KG1 (cell line): Measurements from ENCODE around the gene ST6GALNAC5.

Source experiments
- DNase-seq: peaks from one replicate; lab custom pipeline; 2025; lab: John Stamatoyannopoulos, UW

The ST6GALNAC5 gene

DNA sequence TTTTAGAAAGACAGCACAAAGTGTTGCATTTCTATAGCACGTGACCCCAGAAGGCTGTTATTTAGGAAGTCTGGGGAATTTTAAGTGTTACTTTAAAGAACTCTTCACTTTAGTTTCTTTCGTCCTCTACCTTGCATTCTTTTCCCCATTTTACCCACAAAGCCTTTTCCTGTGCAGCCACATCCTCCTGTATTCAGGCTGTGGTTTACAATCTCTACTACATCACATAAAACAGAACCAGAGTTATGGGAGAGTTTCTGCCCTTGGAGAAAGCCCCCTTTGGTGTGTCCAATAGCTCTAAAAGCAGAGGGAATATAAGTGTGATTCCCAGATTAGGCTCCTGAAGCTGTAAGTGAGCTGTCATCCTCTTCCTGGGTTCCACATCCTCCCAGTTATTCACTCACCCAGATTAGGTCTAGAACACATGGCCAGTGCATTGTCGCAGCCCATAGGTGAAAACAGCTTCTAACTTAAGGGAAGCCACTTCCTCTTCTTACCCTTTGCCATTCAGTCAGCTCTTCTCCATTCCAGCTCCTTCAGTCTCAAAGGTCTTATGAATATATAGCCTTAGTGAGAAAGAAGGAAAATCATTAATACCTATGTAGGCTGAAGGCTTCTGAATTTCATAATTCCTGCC, 180.8 kb downstream of the ST6GALNAC5 start:
- peak; percentile 14 for DNase-seq

DNA sequence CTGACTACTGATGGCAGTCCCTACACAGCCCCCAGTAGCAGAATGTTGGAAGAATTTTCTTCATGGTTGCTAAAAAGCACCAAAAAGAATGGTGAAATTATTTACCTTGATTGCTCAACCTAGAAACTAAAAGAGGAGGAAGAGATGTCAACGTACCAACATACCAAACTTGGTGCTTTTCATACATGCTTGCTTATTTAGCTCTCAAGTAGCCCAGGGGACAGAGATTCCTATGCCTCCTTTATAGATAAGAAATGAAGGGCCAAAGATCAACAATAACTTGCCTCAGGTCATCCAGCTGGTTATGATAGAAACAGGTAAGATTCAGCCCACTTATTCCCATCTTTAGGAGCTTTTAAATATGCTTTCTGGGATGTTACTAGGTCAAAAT, 181.3 kb downstream of the ST6GALNAC5 start:
- DNase-seq, result no peak

DNA sequence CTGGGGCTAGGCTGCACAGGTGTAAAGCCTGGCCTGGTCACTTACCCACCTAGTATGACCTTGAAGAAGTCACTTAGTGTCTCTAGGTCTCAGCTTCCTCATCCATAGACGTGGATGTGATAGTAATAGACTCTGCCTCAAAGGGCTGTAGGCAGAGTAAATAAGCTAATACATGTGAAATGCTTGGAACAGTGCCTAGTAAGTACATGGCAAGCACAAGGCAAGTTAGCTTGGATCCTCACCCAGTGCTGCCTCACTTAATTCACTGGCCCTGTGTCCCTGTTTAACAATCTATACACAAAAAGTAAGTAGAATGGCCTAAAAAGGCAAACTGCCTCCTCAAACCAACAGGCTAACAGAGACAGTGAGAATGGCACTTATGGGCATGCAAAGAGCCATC, 184.1 kb downstream of the ST6GALNAC5 start:
- DNase-seq, result no peak

DNA sequence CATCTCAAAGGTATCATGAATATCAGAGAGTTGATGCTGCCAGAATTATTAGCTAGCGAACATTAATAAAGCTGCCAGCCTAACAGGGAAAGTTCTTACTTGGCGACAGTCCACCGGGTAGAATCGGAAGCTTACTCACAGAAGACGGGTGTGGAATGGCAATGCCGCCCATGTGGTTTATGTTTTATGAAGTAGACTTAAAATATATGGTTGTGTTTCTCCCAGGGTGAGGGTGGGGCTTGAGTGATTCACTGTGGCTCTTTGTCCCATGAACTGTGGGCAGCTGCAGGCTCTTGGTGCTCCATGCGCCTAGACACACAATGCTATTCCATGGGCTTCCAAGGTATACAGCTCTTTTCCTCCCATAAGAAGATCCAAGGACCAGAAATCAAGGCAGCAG, 189.2 kb downstream of the ST6GALNAC5 start:
- no peak for DNase-seq

DNA sequence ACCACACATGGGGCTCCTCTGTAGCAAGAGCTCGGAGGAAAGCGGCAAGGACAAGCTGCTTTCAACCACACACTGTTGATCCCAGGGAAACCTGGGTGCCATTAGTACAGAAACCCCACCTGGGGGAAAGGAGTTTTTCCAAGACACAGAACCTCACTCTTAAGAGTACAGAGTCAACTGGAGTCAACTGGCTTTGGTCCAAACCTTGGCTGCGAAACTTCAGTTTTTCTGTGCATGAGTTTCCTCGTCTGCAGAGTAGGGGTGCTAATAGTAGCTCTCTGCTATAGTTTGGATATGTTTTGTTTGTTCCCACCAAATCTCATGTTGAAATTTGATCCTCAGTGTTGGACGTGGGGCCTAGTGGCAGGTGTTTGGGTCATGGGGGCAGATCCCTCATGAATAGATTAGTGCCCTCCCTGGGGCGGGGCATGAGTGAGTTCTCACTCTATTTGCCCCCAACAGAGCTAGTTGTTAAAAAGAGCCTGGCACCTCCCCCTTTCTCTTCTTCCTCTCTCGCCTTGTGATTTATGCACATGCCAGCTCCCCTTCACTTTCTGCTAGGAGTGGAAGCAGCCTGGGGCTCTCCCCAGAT, 190.8 kb downstream of the ST6GALNAC5 start:
- no peak for DNase-seq

DNA sequence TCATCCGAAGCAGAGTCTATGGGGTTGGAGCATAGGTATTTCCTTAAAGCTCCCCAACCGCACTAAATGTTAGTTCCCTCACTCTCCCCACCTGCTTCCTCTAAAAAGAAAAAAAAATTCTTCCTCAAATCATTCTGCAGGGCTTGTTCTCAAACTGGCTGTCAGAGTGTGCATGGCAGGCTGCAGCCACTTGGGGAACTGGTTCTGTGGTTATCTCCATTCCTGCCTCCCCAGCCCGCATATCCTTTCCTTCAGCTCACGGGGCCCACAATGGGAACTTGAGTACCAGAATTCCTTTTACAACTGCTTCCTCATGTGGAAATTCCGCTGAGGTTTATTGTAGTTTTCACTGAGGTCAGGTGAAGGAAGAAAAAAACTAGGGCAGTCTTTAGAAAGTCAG, 192.7 kb downstream of the ST6GALNAC5 start:
- no peak for DNase-seq

DNA sequence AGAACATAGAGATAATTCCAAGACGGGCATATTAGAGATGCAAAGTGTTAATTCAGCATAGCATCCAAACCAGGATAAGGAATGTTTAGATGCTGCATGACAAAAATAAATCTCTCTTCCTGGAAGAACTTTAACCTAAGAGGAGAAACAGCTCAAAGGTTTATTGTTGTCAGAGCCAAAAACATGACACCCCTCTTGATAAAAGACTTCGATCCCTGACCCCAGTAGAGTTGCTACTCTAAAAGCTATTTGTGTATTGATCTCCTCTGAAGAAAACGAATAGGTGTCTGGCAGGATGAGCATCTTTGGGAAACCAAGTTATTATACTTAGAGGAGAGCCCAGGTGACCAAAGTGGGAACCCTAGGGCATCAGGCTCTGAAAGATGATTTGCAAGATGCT, 193.9 kb downstream of the ST6GALNAC5 start:
- DNase-seq, result no peak

DNA sequence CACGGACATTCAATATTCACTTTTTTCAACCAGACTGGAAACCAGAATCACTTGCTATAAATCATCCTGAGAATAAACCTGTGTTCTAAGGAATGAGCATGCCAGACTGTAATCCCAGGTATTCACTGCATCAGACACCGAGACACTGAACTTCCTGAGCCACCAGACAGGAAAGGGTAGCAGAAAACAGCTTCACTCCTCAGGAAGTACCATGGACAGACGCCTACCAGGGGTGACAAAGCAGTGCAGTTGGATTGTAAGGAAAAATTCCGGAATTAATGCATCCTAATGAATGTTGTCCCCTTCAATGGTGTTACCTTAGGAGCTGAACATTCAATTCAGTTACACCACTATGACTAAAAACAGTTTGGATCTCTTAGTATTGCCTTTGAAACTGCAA, 195.8 kb downstream of the ST6GALNAC5 start:
- no peak for DNase-seq

DNA sequence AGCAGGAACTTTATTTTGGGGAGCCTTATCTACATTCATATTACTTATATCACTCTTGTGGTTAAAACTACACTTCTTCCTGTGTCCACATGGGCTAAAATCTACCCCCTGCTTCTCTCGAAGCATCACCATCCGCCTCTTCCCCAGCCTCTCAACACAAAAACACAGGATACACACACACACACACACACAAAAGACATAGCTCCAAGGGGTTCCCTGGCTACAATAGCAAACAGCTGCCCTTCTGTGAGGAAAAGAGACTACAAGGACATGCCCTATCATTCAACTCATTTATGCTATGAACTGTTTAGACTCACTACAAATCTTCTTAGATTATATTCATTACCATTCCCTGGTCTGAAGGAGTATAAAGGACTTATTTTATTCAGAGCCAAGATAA, 197.0 kb downstream of the ST6GALNAC5 start:
- no peak for DNase-seq

DNA sequence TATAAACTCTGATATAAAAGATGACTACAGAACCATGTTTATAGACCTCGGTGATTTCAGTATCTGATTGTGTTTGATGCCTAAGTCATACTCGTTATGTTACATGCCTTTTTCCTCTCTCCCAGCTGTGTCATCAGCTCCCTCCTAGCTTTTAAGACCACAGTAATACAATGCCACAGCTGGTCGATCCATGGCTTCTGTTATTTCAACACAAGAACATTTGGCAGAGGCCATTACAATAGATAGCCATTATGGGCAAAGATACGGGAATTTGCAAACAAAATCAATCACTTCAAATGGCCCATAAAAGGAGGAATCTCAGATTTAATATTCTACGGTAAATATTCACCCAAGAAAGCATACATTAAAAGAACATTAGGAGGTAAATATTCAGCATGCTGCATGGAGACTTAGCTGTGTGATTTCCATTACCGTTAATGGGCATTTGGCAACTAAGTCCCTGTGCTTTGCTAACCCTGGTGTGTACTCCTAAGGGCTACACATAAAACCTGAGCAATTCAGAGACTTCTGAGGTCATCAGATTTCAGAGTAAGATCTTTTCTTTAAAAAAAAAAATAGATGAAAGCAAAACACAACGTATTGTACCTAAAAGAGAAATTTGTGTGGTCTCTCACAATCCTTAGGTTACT, 198.5 kb downstream of the ST6GALNAC5 start:
- DNase-seq, result no peak

DNA sequence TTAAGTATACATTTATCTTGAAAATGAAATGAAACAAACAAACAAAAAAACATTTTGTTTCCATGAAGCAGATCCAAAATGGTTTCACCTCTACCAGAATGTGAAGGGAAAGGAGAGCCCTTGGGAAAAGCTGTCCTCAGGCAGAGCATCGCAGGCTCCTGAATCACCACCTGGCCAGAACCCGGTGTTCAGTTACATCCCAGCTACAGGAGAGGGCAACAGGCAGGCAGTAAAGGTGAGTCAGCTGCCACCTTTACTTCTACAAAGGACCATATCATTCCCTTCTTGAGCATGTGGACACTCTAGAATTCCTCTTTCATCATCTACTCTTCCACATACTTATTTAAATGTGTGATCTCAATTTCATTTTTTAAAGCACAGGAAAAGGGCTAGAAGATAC, 200.7 kb downstream of the ST6GALNAC5 start:
- no peak for DNase-seq

DNA sequence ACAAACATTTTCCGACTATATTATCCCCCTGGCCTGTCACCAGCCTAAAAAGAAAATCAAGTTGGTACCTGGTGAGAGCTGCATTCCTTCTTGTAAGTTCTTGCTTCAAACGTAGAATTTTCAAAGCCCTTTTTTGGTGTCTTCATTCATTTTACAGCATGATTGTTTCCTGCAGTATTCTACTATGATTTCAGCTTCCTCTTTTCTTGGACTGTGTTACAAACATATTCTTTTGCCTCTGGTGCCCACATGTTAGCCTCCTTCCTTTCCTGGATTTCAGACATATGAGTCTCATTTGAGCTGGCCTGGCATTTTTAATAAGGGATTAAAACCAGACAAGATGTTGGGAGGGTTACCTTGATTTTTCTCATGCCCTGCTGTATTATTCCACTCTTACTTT, 209.5 kb downstream of the ST6GALNAC5 start:
- DNase-seq, result no peak

DNA sequence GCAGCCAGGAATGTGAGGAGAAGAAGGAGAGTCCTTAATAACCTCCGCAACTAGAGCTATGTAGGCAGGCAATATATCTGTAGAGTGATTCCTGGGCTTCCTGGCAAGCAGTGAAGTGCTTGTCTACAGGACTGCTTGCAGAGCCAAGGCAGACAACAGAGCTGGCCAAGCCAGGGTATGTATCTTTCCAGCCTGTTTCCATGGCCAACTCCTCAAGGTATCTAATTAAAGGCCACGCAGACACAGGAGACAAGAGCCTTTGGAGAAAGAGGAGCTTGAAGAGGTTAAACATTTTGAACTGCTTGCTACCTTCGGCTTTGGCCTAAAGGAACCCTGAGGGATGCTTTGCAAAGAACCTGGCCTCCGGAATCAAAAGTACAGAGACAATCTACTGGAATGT, 214.6 kb downstream of the ST6GALNAC5 start:
- no peak for DNase-seq

DNA sequence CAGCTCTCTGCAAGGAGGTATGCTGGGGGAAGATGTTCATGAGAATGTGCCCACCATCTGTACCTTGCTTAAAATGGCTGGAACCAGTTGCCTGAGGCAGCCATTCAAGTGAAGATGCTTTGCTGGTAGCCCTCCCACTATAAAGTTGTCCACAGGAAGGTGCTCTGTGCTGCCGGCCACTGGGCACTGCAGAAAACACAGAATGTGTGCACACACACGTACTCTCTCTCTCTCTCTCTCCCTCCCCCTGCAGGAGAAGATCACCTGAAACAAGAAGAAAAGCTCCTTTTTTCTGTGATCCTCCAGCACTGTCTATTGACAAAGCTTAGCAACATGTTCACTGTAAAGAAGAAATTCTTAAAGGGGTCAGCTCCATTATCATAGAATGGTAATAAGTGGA, 217.2 kb downstream of the ST6GALNAC5 start:
- no peak for DNase-seq

DNA sequence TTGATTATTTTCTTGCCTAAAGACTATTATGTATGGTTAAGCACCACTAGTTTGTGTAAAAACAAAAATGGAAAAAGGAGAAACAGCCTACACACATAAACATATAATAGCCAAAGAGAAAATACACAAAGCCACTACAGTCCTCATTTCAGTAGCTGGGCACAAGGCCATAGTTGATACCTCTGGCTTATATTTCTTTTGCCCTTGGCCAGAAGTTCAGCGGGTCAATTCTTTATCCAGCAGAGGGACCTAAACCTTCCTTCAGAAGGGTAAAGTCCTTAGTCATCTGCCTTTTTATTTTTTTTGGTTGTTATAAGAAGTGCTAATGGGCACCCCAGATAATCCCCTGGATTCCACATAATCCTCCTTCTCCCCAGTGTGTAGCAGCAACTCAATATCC, 217.8 kb downstream of the ST6GALNAC5 start:
- DNase-seq, result no peak

DNA sequence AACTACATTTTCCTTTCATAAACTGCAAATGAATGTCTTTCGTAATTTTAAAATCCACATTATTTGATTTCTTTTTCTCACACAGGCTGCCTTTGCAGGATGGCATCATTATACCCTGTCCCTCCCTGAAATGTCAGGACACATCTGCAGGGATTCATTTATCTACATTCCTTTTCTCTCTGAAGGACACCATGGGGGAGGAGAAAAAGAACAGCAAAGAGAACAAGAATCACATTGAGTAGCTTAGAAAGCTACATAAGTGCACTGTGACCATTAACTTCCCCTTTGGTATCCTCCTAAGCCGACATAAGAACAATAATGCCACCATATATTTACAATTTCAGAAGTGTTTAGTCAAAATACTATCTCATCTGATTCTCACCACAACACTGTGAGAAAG, 222.5 kb downstream of the ST6GALNAC5 start:
- DNase-seq, result no peak

DNA sequence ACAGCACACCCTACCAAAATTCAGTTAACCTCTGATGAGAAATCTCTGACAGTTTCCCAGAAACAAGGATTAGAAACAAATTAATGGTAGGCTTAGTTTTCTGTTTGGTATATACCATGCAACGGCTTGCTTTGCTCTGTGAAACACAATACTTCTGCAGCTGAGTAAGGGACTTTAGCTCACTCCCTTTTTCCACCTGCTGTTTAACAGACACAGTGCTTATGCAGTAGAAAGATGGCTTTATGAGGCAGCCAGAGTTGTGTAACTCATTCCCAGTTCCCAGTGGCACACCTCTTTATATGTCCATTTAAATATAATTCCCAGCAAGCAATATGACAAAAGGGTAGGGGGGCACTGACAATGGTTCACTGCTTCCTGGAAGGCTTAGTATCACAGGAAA, 228.0 kb downstream of the ST6GALNAC5 start:
- DNase-seq, result no peak

DNA sequence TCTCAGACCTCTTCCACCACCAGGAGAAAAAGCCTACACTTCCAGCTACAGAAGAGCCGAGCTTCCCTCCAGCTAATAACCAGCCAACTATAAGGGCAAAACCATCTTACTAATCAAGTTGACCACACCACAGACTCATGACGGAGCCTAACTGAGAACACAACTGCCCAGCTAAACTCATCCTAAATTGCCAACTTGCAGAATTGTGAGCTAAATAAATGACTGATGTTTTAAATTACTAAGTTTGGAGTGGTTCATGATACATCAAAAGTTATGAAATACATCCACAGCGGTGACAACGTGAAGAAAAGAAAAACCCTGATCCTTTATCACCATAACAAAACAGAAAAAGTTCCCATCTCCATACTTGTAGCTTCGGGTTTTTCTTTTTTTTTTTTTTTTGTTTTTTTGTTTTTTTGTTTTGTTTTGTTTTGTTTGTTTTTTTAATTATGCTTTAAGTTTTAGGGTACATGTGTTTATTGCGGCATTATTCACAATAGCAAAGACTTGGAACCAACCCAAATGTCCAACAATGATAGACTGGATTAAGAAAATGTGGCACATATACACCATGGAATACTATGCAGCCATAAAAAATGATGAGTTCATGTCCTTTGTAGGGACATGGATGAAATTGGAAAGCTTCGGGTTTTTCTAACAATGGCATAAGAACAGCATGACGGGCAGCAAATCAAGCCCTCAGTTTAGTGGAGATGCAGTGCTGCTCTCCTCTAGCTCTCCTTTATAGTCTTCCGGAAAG, 229.4 kb downstream of the ST6GALNAC5 start:
- no peak for DNase-seq

DNA sequence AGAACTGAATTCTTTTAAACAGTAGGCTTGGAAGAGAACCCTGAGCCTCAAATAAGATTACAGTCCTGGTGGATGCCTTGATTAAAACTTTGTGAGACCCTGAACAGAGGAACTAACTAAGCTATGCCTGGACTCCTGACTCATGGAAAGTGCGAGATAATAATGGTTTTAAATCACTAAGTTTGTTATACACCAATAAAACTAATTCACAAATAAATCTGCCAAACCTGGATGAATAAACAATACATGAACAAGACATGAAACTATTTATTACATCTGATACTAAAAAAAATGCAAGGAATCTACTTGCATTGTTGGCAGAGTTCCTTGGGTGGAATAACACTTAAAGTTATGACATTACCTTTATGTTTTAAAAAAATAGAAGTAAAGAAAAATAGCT, 233.6 kb downstream of the ST6GALNAC5 start:
- DNase-seq, result no peak

DNA sequence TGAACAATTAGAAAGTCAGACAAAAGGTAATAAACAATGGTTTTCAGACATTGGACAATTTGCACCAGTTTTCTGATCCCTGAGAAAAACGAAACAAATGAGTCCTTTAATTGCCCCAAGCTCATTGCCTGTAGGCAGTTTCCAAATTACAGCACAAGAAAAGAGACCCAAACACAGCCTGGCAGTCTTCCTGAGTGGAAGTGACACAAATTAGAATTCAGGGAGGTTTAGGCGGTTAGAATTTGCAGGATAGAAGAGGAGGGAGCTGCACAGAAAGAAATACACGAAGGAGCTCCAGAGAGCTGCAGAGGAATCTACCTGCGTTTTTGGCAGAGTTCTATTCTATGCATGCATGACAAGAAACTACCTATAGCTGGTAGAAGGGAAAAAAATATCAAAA, 236.2 kb downstream of the ST6GALNAC5 start:
- no peak for DNase-seq

DNA sequence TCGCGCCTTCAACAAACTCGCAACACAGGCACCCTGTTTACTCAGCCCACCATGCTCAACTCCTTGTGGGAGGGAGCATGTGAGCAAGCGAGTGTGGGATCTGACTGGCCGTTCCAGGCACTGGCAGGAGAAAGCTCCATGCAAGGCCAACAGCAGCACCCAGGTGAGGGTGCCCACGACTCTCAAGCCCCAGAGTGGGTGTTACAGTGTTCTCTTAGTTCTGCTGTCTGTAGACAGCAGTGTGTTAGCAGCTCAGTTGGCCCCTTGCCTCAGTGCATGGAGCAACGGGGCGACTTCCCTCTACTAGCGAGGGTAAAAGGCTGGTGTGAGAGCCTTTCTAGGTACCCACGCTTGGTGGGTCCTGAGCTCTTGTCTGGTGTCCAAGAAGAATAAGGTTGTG, 237.4 kb downstream of the ST6GALNAC5 start:
- no peak for DNase-seq
